GM21723 (cell line): Measurements from ENCODE around the gene KPNA5.
A peak's percentile ranks its signal among the peaks of the same experiment; 100 is the strongest.
"Not testable (repeated sequence)": the region's sequence is repeated elsewhere in the genome, so short reads cannot be mapped to it uniquely, and the experiment has no call there.

Experiments
- ATAC-seq: cut with Tn5 transposase; IDR thresholded peaks from one replicate; pipeline ENCODE4 v1.9.1; 2021; ENCODE audit warnings: mild to moderate bottlenecking, moderate library complexity; ENCODE audit not compliant: unreplicated experiment

The KPNA5 gene

GRCh38 chr6:116680880-116681672, at the start of gene KPNA5:
Gene KPNA5 (plus strand): TSS chr6:116681211. CDS start chr6:116681335, 124 bp downstream.
- peak; percentile 94 for ATAC-seq

GRCh38 chr6:116631379-116631990, 49.5 kb upstream of the KPNA5 start:
- ATAC-seq, result peak; percentile 47

- peak; percentile 44 for ATAC-seq
These were observed 47.3 kb upstream of the KPNA5 start for GRCh38 chr6:116633685-116634084.

- ATAC-seq, result no peak
These were observed 32.9 kb upstream of the KPNA5 start for GRCh38 chr6:116648156-116648555.

- ATAC-seq, result no peak
These were observed 31.9 kb upstream of the KPNA5 start for GRCh38 chr6:116649129-116649528.

GRCh38 chr6:116651916-116652315, 29.1 kb upstream of the KPNA5 start:
- ATAC-seq, result no peak

GRCh38 chr6:116661594-116661993, 19.4 kb upstream of the KPNA5 start:
- ATAC-seq, result no peak

GRCh38 chr6:116662202-116662601, 18.8 kb upstream of the KPNA5 start:
- ATAC-seq, result no peak

GRCh38 chr6:116663308-116663707, 17.7 kb upstream of the KPNA5 start:
- ATAC-seq, result no peak

- ATAC-seq, result not testable (repeated sequence)
These were observed 16.8 kb upstream of the KPNA5 start for GRCh38 chr6:116664169-116664568.

GRCh38 chr6:116665464-116665863, 15.5 kb upstream of the KPNA5 start:
- no peak for ATAC-seq

- peak; percentile 40 for ATAC-seq
These were observed 14.1 kb upstream of the KPNA5 start for GRCh38 chr6:116666869-116667268.

- ATAC-seq, result peak; percentile 44
These were observed 13.4 kb upstream of the KPNA5 start for GRCh38 chr6:116667623-116668022.

- ATAC-seq, result no peak
These were observed 8.7 kb upstream of the KPNA5 start for GRCh38 chr6:116672306-116672705.

GRCh38 chr6:116676021-116676420, 5.0 kb upstream of the KPNA5 start:
- ATAC-seq, result no peak

GRCh38 chr6:116682334-116682712, 1.3 kb downstream of the KPNA5 start:
- peak; percentile 29 for ATAC-seq

- ATAC-seq, result no peak
These were observed 4.5 kb downstream of the KPNA5 start for GRCh38 chr6:116685437-116685993.

- not testable (repeated sequence) for ATAC-seq
These were observed 5.6 kb downstream of the KPNA5 start for GRCh38 chr6:116686475-116687101.

- ATAC-seq, result no peak
These were observed 10.1 kb downstream of the KPNA5 start for GRCh38 chr6:116691154-116691553.

- ATAC-seq, result not testable (repeated sequence)
These were observed 11.9 kb downstream of the KPNA5 start for GRCh38 chr6:116692873-116693272.

- ATAC-seq, result not testable (repeated sequence)
These were observed 12.3 kb downstream of the KPNA5 start for GRCh38 chr6:116693275-116693674.

- peak; percentile 95 for ATAC-seq
These were observed 14.4 kb downstream of the KPNA5 start for GRCh38 chr6:116695401-116695800.
